Transverse colon (tissue), 3 donors: ENCODE results near the gene AKAP9.

ENCODE experiments used
- EP300 ChIP-seq: sonication (generic); formaldehyde crosslinking; IDR thresholded peaks from one replicate; pipeline ENCODE4 v1.6.1; 2017; ENCODE audit warnings: antibody characterized with exemption, low read depth
- POLR2A ChIP-seq: fragments of 450-650 bp; IDR thresholded peaks from one replicate; pipeline ENCODE4 v1.6.1; 2016; ENCODE audit warnings: antibody characterized with exemption, mild to moderate bottlenecking, moderate library complexity
- POLR2AphosphoS5 ChIP-seq, 3 donors: sonication (generic); formaldehyde crosslinking; IDR thresholded peaks; one replicate each; pipeline ENCODE4 v1.6.1; 2016; ENCODE audit warnings: antibody characterized with exemption in 3 of 3

DNA sequence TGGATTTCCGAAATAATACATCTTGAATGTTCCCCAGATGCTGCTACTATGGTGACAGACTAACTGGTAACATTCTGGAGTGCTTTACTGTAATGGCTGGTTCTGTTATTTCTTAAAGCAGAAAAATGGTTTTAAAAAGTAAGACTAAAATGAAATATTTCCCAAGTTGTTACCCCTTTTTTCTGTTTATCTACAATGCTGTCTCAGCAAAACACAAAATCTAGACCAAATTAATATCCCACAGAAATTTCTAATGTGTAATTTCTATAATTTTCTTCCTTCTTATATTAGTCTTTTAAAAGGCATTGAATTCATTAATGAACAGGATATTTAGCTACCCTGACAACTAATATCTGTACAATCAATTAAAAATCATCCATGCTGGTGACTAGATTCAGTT, 41.1 kb upstream of the AKAP9 start:
- no peak for TF ChIP-seq EP300
- TF ChIP-seq POLR2AphosphoS5 (IDR thresholded peaks at IDR 0.05), result no peak
- TF ChIP-seq POLR2A, result no peak
